GM12865 (cell line): Measurements from ENCODE around the gene STX7.
A peak's percentile ranks its signal among the peaks of the same experiment; 100 is the strongest.

Experiments
- DNase-seq: peaks from one replicate; pipeline ENCODE4 v3.0.0; 2010; ENCODE audit warnings: low read depth
- H3K4me3 ChIP-seq: 2 replicates; pipeline ENCODE4 v1.5.1; 2011; ENCODE audit warnings: mild to moderate bottlenecking, low read depth, low read length, control low read depth
- CTCF ChIP-seq: IDR thresholded peaks from 2 replicates; pipeline ENCODE4 v1.5.1; 2011; ENCODE audit warnings: low read length, control low read depth, low read depth, inconsistent platforms; ENCODE audit not compliant: insufficient read depth; ENCODE audit errors: missing control alignments

The STX7 gene

GRCh38 chr6:132506869-132507808 is 5.8 kb downstream of the STX7 start:
- no peak for TF ChIP-seq CTCF
- H3K4me3 ChIP-seq: no peak overlapping the region
- no peak for DNase-seq

- H3K4me3 ChIP-seq: no peak overlapping the region
- DNase-seq: no peak
- TF ChIP-seq CTCF: no peak
Observed at GRCh38 chr6:132506461-132506860, 6.5 kb downstream of the STX7 start.

- no peak for TF ChIP-seq CTCF
- H3K4me3 ChIP-seq: no peak overlapping the region
Observed at GRCh38 chr6:132505158-132505557, 7.8 kb downstream of the STX7 start.

GRCh38 chr6:132504757-132505156 is 8.2 kb downstream of the STX7 start:
- H3K4me3 ChIP-seq: no peak overlapping the region
- DNase-seq: no peak
- TF ChIP-seq CTCF: no peak

More at GRCh38 chr6:132505158-132505557, 7.8 kb downstream of the STX7 start:
- DNase-seq: no peak

GRCh38 chr6:132499757-132500156 is 13.2 kb downstream of the STX7 start:
- DNase-seq: no peak
- H3K4me3 ChIP-seq: no peak overlapping the region
- no peak for TF ChIP-seq CTCF

GRCh38 chr6:132498638-132499037 is 14.3 kb downstream of the STX7 start:
- no peak for TF ChIP-seq CTCF
- H3K4me3 ChIP-seq: peak overlapping the region; percentile 30

GRCh38 chr6:132496519-132497180 is 16.3 kb downstream of the STX7 start:
- H3K4me3 ChIP-seq: peak overlapping the region; percentile 6

More at GRCh38 chr6:132498638-132499037, 14.3 kb downstream of the STX7 start:
- DNase-seq: peak; percentile 54

More at GRCh38 chr6:132496519-132497180, 16.3 kb downstream of the STX7 start:
- DNase-seq: no peak
- TF ChIP-seq CTCF: no peak
